Measurements from ENCODE around the gene SHROOM2.

Gene SHROOM2

DNA sequence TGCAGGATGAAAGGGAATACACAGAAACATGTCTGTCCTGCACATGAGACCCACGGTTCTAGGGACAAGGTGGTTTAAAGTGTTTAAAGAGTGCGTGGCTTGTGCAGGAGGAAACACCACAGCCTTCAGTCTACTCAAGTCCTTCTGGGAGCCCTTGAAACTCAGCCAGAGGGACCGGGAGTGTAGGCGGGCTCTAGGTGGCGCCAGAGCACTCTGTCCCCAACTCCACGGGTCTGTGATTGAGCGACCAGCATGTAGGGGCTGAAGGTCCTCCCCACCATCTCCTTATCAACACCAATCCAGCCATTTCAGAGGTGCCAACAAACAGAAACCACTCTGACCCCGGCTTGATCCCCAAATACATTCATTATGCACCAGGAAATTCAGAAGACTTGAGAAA is 98.9 kb downstream of the SHROOM2 start:
- TF ChIP-seq, protein P1, sequence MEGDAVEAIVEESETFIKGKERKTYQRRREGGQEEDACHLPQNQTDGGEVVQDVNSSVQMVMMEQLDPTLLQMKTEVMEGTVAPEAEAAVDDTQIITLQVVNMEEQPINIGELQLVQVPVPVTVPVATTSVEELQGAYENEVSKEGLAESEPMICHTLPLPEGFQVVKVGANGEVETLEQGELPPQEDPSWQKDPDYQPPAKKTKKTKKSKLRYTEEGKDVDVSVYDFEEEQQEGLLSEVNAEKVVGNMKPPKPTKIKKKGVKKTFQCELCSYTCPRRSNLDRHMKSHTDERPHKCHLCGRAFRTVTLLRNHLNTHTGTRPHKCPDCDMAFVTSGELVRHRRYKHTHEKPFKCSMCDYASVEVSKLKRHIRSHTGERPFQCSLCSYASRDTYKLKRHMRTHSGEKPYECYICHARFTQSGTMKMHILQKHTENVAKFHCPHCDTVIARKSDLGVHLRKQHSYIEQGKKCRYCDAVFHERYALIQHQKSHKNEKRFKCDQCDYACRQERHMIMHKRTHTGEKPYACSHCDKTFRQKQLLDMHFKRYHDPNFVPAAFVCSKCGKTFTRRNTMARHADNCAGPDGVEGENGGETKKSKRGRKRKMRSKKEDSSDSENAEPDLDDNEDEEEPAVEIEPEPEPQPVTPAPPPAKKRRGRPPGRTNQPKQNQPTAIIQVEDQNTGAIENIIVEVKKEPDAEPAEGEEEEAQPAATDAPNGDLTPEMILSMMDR (IDR thresholded peaks at IDR 0.05) = peak; percentile 29 to 38
- H3K36me3 ChIP-seq = no peaks in the 10 kb centered on the region
- peak in 1 of 2 donors; percentile 29 for DNase-seq
- intact Hi-C loops (cut with DNase I; ENCODE audit: low total_unique reads) = loop anchor here (10.0 kb wide), 1 partner anchor 240 kb away; no protein-coding TSS in a partner anchor
- no peak overlapping the region for H3K27ac ChIP-seq
- H3K9me3 ChIP-seq = no peaks in the 10 kb centered on the region
- H3K4me1 ChIP-seq = no peaks in the 10 kb centered on the region
- no peak overlapping the region for H3K4me3 ChIP-seq
- no peaks in the 10 kb centered on the region for H3K27me3 ChIP-seq

DNA sequence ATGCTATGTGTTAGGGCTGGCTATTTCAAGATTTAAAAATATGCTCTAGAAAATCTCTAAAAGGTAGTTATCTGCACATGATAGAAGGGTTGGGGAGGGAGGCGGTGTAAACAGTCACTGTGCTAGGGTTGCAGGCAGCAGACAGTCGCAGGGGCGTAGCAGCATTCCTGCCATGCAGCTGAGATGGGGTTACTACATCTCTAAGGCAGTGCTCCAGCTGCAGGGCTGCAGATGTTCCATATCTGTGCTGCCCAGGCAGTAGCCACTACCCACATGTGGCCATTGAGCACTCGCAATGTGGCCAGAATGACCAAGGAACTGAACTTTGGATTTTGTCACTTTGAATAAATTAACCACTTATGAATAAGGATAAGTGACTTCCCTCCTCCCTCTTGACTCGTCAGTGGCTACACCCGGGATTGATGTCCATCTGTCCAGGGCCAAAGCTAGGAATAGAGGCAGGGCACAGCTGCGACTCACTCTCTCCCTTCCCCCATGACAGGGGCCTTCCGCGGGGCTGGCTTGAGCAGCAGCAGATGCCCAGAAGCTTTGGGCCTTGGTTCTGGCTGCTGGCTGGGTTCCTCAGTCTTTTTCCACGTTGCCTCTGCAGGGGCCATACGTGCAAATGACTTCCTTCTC is 101.5 kb downstream of the SHROOM2 start:
- Histone ChIP-seq H3K4me3 (no peak overlapping the region), H3K27ac (no peak overlapping the region), H3K4me1 (no peaks in the 10 kb centered on the region), H3K9me3 (no peaks in the 10 kb centered on the region), H3K27me3 (no peaks in the 10 kb centered on the region), H3K36me3 (no peaks in the 10 kb centered on the region)
- TF ChIP-seq, protein P1 (IDR thresholded peaks at IDR 0.05) = no peak
- intact Hi-C loops (cut with DNase I; ENCODE audit: low total_unique reads) = loop anchor here (10.0 kb wide), 1 partner anchor 237 kb away; no protein-coding TSS in a partner anchor
- no peak for DNase-seq

DNA sequence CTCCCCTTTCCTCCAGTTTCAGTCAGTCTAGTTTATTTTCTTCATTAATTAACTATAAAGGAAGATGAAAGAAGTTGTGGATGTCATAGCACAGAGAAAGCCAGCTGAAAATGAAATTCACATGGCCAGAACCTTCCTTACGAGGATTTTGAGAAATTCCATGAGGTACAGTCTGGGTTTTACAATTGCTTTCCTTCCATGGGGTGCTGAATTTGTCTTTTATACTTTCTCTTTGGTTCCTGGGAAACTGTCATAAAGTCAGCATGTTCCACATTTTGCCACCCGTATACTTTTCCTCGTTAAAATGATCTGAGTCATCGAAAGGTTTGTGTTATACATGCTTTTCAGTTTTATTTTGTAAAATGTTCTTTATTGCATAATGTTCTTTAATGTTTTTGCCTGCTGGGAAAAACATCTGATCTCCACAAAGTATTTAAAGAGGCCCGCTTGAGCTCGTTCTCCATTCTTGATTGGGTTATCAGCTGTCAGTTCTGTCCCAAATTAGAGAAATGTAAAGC is 102.8 kb downstream of the SHROOM2 start:
- intact Hi-C loops (cut with DNase I; ENCODE audit: low total_unique reads) = loop anchor here (10.0 kb wide), 1 partner anchor 236 kb away; no protein-coding TSS in a partner anchor
- Histone ChIP-seq H3K27me3 (no peaks in the 10 kb centered on the region), H3K27ac (no peak overlapping the region), H3K9me3 (no peaks in the 10 kb centered on the region), H3K4me3 (no peak overlapping the region), H3K36me3 (no peaks in the 10 kb centered on the region), H3K4me1 (no peaks in the 10 kb centered on the region)
- TF ChIP-seq, protein P1 (IDR thresholded peaks at IDR 0.05) = no peak
- no peak for DNase-seq

DNA sequence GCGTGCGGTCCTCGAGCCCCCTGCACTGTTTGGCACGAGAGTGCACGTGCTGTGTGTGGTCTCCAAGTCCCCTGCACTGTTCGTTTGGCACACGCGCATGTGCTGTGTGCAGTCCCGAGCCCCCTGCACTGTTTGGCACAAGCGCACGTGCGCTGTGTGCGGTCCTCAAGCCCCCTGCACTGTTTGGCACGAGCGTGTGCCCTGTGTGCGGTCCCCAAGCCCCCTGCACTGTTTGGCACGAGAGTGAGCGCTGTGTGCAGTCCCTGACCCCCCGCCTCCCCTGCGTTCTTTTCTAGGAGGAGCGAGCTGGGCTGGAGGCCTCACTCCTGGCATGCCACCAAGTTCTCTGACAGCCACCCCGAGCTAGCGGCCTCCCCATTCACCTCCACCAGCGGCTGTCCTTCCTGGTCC is 104.5 kb downstream of the SHROOM2 start:
- intact Hi-C loops (cut with DNase I; ENCODE audit: low total_unique reads) = no loop called here
- Histone ChIP-seq H3K4me1 (no peaks in the 10 kb centered on the region), H3K27ac (no peak overlapping the region), H3K9me3 (no peaks in the 10 kb centered on the region), H3K27me3 (no peaks in the 10 kb centered on the region), H3K36me3 (no peaks in the 10 kb centered on the region), H3K4me3 (no peak overlapping the region)
- DNase-seq = no peak
- TF ChIP-seq, protein P1 (IDR thresholded peaks at IDR 0.05) = no peak

DNA sequence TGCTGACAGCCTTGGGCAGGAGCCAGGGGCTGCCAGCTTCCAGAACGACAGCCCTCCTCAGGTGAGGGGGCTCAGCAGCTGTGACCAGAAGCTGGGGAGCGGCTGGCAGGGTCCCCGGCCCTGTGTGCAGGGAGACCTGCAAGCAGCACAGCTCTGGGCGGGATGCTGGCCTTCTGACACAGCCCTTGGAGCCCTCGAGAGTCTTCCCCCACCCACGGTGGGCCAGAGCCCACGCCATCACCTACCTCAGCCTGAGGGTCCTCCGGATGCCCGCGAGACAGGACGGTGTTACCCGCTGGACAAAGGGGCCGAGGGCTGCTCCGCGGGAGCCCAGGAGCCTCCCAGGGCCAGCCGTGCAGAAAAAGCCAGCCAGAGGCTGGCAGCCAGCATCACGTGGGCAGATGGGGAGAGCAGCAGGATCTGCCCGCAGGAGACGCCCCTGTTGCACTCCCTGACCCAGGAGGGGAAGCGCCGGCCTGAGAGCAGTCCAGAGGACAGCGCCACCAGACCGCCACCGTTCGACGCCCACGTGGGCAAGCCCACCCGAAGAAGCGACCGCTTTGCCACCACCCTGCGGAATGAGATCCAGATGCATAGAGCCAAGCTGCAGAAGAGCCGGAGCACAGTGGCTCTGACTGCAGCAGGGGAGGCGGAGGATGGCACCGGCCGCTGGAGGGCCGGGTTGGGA is 109.1 kb downstream of the SHROOM2 start:
- Histone ChIP-seq H3K9me3 (no peaks in the 10 kb centered on the region), H3K4me1 (no peaks in the 10 kb centered on the region), H3K27me3 (no peaks in the 10 kb centered on the region), H3K36me3 (no peaks in the 10 kb centered on the region), H3K27ac (no peak overlapping the region), H3K4me3 (no peak overlapping the region)
- intact Hi-C loops (cut with DNase I; ENCODE audit: low total_unique reads) = no loop called here
- TF ChIP-seq, protein P1 (IDR thresholded peaks at IDR 0.05) = no peak
- DNase-seq = no peak
